RPMI7951 (cell line): Measurements from ENCODE around the gene ALDOB. TPM values are rescaled to one million over a fixed set of nuclear protein-coding genes. Genes with fewer than 3 reads are reported as not detected.

ENCODE experiments used
- DNase-seq: peaks from one replicate; pipeline ENCODE4 v3.0.0-alpha.2; 2012; ENCODE audit warnings: low read depth
- total RNA-seq: library from RNA; depleted of rRNA; stranded (reverse); fragments of >200 nt; shearing (Covaris generic); gene quantifications from 2 replicates; pipeline ENCODE4 v1.2.3, GENCODE V29; 2014; rRNA removed

Gene ALDOB
- not detected in 2 replicates for total RNA-seq

GRCh38 chr9:101435601-101436079, at the start of gene ALDOB:
Gene ALDOB (minus strand): TSS chr9:101435774. CDS start chr9:101430887, 4,887 bp downstream.
- no peak for DNase-seq

DNA sequence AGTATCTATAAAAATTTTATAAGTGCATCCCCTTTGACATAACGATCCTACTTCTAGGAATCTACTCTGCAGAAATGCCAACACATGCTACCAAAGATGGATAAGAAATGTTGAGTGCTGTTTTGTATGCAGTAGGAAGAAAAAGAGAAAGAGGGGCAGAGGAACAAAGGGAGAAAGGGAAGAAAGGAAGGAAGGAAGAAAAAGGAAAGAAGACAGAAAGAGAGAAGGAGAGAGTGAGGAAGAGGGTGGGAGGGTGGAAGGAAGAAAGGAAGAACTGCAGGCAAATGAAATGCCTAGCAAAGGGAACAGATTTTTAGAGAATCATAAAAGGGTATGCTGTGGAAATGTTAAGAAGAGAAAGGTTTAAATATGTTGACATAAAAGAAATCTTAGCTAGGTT, 48.5 kb upstream of the ALDOB start:
- no peak for DNase-seq

- DNase-seq, result no peak
Observed at GRCh38 chr9:101481261-101481660, 45.7 kb upstream of the ALDOB start.

GRCh38 chr9:101480386-101480785, 44.8 kb upstream of the ALDOB start:
- DNase-seq, result no peak

DNA sequence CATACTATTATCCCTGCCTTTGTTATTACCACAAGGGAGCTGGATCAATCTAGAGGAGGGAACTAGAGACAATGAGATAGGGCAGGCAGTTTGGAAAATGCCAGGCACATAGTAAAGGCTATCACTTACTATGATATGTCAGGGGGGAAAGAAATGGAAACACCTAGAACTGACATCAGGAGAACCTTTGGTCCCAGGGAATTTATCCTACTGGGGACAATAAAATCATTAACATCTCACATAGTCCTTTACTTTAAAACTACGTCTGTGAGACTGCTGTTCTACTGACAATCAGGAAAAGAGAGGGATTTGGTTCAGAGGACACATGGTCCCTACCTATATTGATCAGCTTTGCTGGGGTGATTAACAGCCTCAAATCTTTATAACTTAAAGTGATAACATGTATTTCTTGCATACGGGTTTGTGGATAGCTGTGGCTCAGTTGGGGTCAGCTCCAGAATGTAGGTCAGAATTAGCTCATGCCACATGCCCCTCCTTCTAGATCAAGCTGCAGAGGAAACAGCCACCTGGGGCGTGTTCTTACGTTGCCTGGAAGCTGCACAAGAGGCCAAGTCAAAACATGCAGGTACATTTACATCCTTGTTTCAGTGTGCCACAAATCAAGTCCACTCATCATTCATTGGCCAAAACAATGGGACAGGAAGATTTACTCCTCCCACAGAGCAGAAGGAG, 43.9 kb upstream of the ALDOB start:
- no peak for DNase-seq

- DNase-seq, result no peak
Observed at GRCh38 chr9:101478906-101479305, 43.3 kb upstream of the ALDOB start.

DNA sequence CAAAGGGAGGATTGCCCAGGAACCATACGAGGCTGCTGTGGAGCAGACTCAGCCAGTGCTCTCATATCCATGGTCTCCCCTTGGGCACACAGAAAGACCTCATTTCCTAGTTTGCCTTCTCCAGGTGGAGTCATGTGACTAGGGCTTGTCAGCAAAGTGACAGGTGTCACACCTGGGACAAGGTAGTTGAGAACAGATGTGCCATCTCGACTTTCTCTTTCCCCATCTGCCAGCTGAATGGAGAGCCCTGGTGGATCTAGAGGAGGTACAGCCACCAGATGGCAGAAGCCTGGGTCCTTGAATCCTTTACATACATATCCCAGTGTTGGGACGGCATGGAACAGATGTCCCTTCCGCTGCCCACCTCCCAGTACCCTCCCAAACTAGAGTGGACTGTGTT, 42.9 kb upstream of the ALDOB start:
- DNase-seq, result no peak

DNA sequence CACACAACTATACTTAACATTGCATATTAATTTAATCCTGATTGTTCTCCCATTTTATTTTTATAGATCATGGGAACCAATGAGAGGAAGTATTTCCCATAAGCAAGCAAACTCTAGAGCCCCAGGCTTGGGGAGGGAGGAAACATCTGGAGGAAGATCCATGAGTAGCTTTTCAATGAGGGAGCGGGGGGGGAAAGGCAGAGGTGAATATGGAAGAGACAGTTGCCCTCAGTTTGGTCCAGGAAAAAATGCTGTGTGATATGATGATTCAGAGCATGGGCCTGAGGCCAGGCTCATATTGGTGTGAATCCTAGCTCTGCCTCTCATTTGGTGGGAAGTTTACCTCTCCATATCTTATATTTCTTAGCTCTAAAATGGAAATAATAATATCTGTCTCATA, 42.2 kb upstream of the ALDOB start:
- DNase-seq, result peak; percentile 18

DNA sequence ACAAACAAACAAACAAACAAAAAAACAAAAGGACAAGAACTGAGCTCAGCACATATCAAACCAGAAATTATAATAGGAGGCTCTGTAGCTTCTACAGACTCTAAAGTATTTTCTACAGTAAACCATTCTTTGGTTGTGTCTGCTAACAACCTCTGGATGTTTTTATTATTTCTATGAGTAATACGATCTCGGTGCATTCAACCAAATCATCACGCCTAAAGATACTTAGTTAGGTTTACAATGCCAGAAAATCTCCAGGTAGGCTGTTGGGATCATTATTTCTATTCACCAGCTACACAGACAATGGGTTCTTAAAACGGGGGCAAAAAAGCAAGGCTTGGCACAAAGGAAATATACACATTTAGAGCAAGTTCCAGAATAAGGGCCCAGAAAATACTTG, 41.6 kb upstream of the ALDOB start:
- no peak for DNase-seq

GRCh38 chr9:101476576-101477208, 41.1 kb upstream of the ALDOB start:
- no peak for DNase-seq

DNA sequence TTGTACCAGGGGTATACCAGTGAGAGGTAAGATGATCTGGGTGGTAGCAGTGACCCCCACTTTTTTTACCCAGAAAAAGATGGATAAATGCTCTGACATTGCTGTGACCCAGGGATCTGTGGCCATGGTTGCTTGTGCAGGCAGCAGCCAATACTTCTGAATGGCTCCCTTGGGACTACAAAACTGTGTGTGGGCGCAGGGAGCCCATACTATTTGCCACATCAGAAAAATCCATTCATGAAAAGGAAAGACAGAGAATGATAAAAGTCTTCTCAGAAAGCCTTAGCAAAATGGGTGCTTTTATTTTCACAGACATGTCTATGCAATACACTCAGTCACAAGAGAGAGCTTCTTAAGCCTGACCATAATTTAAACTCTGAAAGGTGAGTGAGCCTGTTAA, 37.3 kb upstream of the ALDOB start:
- no peak for DNase-seq

DNA sequence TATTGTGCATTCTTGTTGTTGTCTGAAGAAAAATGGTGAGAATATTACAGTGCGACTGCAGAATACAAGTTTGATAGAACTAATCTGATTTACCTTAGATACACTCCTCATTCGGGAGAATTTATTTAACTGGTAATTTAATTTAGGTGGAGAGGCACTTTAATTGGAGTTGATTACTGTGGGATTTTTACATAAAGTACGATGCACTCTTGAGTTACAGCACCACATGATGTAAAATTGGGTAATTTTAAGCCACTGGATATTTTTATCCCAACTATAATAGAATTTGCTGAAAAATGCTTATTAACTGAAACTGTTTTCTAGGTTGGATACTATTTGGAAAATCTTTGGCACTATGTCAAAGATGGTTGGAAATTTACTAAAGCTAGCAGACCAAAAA, 35.4 kb upstream of the ALDOB start:
- no peak for DNase-seq

GRCh38 chr9:101470021-101470420, 34.4 kb upstream of the ALDOB start:
- DNase-seq, result no peak

DNA sequence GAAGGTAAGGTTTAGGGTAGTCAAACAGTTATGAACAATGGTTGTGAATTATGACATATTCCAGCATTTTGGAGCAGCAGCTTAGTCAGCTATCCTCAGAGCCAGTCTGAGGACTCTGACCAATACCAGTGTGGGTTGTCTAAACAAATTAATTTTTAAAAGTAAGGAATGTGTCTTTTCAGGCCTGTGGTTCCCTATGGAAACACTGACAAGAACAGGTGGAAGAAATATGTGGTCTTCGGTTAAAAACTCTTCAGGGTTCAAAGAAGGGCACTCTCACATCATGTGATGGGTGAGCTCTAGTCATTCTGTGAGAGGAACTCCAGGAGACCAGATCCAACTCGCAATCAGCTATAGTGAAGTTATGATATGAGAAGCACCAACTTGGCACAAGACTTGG, 33.5 kb upstream of the ALDOB start:
- no peak for DNase-seq

- DNase-seq, result peak; percentile 37
Observed at GRCh38 chr9:101468116-101468515, 32.5 kb upstream of the ALDOB start.

DNA sequence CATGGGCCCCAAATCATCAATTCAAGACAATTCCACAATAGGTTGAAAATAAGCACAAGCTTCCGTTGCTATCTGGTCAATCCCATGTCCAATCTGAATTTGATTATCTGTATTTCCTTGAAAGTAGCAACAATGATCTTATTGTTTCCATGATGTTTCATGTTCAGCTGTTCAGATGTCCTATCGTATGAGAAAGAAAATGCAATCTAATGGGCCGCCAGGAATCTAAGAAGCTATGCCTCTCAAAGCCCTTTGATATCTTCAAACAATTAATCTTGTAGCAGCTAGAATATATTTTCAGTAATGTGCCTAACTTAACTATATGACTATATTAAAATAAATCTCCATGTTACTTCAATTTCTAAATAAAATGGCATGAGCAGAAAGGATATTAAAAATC, 32.1 kb upstream of the ALDOB start:
- no peak for DNase-seq

DNA sequence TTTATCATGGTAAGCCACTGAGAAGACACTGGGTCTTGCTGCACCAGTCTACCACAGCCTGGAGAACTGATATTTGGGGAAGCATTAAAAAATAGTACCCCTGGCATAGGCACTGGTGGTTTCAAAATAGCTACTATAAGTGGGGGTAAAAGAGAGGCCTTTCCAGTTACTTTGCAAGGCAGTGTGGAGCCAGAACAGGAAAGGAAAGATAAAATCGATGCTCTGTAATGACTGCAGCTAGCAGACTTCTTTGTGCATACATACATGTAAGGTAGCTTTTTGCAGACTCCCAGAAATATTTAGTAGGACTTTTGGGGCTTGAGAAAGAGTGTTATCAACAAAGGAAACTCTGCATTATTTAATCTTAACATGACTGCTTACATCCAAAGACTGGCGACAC, 31.3 kb upstream of the ALDOB start:
- no peak for DNase-seq

DNA sequence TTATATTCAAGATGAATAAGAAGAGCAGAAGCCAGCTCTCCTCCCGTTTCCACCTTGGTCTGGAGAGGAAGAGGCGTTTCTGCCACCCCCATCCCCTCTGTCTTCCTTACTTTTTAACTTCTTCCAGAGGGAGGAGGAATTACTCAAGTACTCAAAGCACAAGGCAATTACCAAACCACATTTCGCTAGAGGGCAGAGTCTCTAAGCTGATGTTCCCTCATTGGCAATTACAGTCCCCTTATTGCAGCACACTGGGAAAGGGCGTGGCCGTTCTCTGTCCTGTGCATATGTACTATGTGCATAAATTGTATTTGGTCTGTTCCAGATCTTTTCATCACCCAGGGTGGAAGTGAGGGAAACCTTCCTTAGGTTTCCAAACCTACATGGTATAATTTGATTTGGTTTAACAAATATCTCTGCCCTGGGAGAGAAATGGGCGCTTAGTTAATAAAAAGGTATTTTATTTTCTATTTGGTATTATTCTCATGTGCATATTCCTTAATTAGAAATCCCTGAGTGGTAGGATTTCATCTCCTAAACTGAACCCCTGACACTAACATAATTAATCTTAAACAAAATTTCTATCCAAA, 29.8 kb upstream of the ALDOB start:
- DNase-seq, result peak; percentile 87

- DNase-seq, result peak; percentile 13
Observed at GRCh38 chr9:101463397-101463796, 27.8 kb upstream of the ALDOB start.

GRCh38 chr9:101462558-101462957, 27.0 kb upstream of the ALDOB start:
- peak; percentile 59 for DNase-seq

- no peak for DNase-seq
Observed at GRCh38 chr9:101460965-101461364, 25.4 kb upstream of the ALDOB start.

DNA sequence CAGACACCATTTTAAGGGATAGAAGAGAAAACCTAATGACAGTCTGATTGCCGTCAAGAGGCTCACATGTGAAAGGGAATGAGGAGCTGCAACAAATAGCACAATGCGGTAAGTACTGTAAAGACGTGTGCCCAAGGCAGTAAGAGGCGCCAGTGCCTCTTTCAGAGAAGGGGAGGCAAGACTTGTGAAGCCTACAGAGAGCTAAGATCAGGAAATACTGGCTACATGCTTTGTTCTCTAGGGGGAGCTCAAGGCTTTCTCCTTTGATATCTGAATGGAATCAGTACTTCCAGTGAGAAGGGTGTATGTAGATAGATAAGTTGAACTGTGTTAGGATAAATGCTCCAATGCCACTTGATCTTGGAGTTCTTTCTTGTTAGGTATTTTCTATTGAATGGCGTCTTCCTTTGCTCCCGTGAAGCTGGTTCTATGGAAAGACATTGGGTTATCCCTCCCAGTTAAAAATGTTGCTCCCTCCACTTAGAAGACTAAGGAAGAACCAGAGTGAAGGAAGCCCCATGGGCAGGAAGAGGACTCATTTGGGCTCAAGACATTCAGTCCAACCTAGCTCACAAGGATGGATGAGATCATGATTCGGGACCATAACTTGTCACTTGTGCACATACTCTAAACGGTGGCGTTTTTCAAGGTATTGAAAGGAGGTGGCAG, 23.5 kb upstream of the ALDOB start:
- peak; percentile 76 for DNase-seq

DNA sequence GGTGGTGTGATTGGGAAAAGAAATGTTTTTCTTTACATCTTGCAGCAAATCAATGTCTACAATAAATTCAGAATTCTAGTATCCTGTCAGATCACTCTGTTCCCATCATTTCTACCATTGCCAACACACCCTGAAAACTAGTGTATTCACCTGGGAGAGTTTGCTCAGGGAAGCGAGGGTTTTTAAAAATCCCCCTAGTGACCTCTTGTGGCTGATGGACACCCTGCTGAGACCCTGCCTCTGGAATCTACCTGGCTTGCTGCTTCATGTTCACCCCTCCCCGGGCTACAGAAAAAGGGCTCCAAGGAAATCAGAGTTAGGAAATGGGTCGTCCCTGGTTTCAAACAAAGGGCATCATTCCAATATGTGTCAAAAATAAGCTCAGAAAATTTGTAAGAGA, 21.4 kb upstream of the ALDOB start:
- no peak for DNase-seq
